Measurements from ENCODE around the gene NEK7.

Gene NEK7

GRCh38 chr1:198245379-198245778 lies 88.6 kb downstream of the NEK7 start:
- H2BK15ac ChIP-seq (ENCODE audit: low read length): no peak overlapping the region
- no peaks in the 10 kb centered on the region for H3K4me1 ChIP-seq (ENCODE audit: control insufficient read depth in 2 of 2, insufficient read depth in 1 of 2, low read depth in 1 of 2, low read length in 2 of 2)
- no peaks in the 10 kb centered on the region for H3K27me3 ChIP-seq (ENCODE audit: control insufficient read depth in 3 of 3, insufficient read depth in 3 of 3, low read depth in 1 of 3, low read length in 3 of 3)
- no peak overlapping the region for H3K18ac ChIP-seq (ENCODE audit: low read length)
- H4K91ac ChIP-seq (ENCODE audit: low read depth, low read length, poor library complexity): no peak overlapping the region
- no peak overlapping the region for H3K4me3 ChIP-seq (ENCODE audit: low read length in 2 of 2)
- no peak overlapping the region for H3K27ac ChIP-seq (replicated peaks; ENCODE audit: low read length)
- H3K4me2 ChIP-seq (ENCODE audit: insufficient read depth, low read length, poor library complexity, severe bottlenecking): no peak overlapping the region
- no peak overlapping the region for H2AFZ ChIP-seq (ENCODE audit: low read length)
- H2AK5ac ChIP-seq (ENCODE audit: low read depth, low read length): no peak overlapping the region
- H3K79me1 ChIP-seq (ENCODE audit: low read depth, low read length): no peaks in the 10 kb centered on the region
- no peak overlapping the region for H3K14ac ChIP-seq (ENCODE audit: low read length)
- H3K23ac ChIP-seq (ENCODE audit: low read depth, low read length, poor library complexity): no peak overlapping the region
- H3K9me3 ChIP-seq (replicated peaks in 1 of 2; ENCODE audit: control insufficient read depth in 2 of 2, insufficient read depth in 1 of 2, low read depth in 1 of 2, low read length in 2 of 2): no peaks in the 10 kb centered on the region
- H2BK120ac ChIP-seq (ENCODE audit: low read depth, low read length): no peak overlapping the region
- no peak overlapping the region for H2BK12ac ChIP-seq (ENCODE audit: low read length)
- WGBS, 2 donors (ENCODE audit: extremely low coverage in 2 of 2, insufficient read length in 2 of 2, insufficient replicate concordance in 1 of 2): no CpG with 5 or more reads among the region's 2 CpGs
- H3K9ac ChIP-seq (ENCODE audit: low read depth, low read length, poor library complexity): no peak overlapping the region
- DNase-seq (ENCODE audit: low spot score): no peak
- H3K36me3 ChIP-seq (replicated peaks in 1 of 2; ENCODE audit: control insufficient read depth in 2 of 2, insufficient read depth in 2 of 2, low read length in 2 of 2): no peaks in the 10 kb centered on the region
- no peak overlapping the region for H3K4ac ChIP-seq (ENCODE audit: low read length)
- H2BK5ac ChIP-seq (ENCODE audit: low read length): no peak overlapping the region
- H4K8ac ChIP-seq (ENCODE audit: low read depth, low read length): no peak overlapping the region

- no CpG with 5 or more reads among the region's 7 CpGs for WGBS, 2 donors (ENCODE audit: extremely low coverage in 2 of 2, insufficient read length in 2 of 2, insufficient replicate concordance in 1 of 2)
- H2BK120ac ChIP-seq (ENCODE audit: low read depth, low read length): no peak overlapping the region
- H3K4me3 ChIP-seq (ENCODE audit: low read length in 2 of 2): no peak overlapping the region
- H3K4me1 ChIP-seq (ENCODE audit: control insufficient read depth in 2 of 2, insufficient read depth in 1 of 2, low read depth in 1 of 2, low read length in 2 of 2): no peaks in the 10 kb centered on the region
- no peak overlapping the region for H2BK12ac ChIP-seq (ENCODE audit: low read length)
- H4K91ac ChIP-seq (ENCODE audit: low read depth, low read length, poor library complexity): no peak overlapping the region
- H3K27me3 ChIP-seq (ENCODE audit: control insufficient read depth in 3 of 3, insufficient read depth in 3 of 3, low read depth in 1 of 3, low read length in 3 of 3): no peaks in the 10 kb centered on the region
- H3K4ac ChIP-seq (ENCODE audit: low read length): no peak overlapping the region
- no peak overlapping the region for H2AFZ ChIP-seq (ENCODE audit: low read length)
- no peak overlapping the region for H3K14ac ChIP-seq (ENCODE audit: low read length)
- H2BK15ac ChIP-seq (ENCODE audit: low read length): no peak overlapping the region
- H3K9me3 ChIP-seq (replicated peaks in 1 of 2; ENCODE audit: control insufficient read depth in 2 of 2, insufficient read depth in 1 of 2, low read depth in 1 of 2, low read length in 2 of 2): no peaks in the 10 kb centered on the region
- no peak overlapping the region for H3K23ac ChIP-seq (ENCODE audit: low read depth, low read length, poor library complexity)
- no peak overlapping the region for H3K4me2 ChIP-seq (ENCODE audit: insufficient read depth, low read length, poor library complexity, severe bottlenecking)
- H3K27ac ChIP-seq (replicated peaks; ENCODE audit: low read length): no peak overlapping the region
- no peaks in the 10 kb centered on the region for H3K36me3 ChIP-seq (replicated peaks in 1 of 2; ENCODE audit: control insufficient read depth in 2 of 2, insufficient read depth in 2 of 2, low read length in 2 of 2)
- no peak overlapping the region for H2AK5ac ChIP-seq (ENCODE audit: low read depth, low read length)
- no peak overlapping the region for H2BK5ac ChIP-seq (ENCODE audit: low read length)
- H3K79me1 ChIP-seq (ENCODE audit: low read depth, low read length): no peaks in the 10 kb centered on the region
- H3K9ac ChIP-seq (ENCODE audit: low read depth, low read length, poor library complexity): no peak overlapping the region
- DNase-seq (ENCODE audit: low spot score): no peak
- no peak overlapping the region for H3K18ac ChIP-seq (ENCODE audit: low read length)
- no peak overlapping the region for H4K8ac ChIP-seq (ENCODE audit: low read depth, low read length)
Observed at GRCh38 chr1:198246337-198246736, 89.5 kb downstream of the NEK7 start.

GRCh38 chr1:198253259-198253658 lies 96.5 kb downstream of the NEK7 start:
- no peaks in the 10 kb centered on the region for H3K79me1 ChIP-seq (ENCODE audit: low read depth, low read length)
- no peak overlapping the region for H3K14ac ChIP-seq (ENCODE audit: low read length)
- H2AK5ac ChIP-seq (ENCODE audit: low read depth, low read length): no peak overlapping the region
- no peak overlapping the region for H4K8ac ChIP-seq (ENCODE audit: low read depth, low read length)
- no peaks in the 10 kb centered on the region for H3K9me3 ChIP-seq (replicated peaks in 1 of 2; ENCODE audit: control insufficient read depth in 2 of 2, insufficient read depth in 1 of 2, low read depth in 1 of 2, low read length in 2 of 2)
- no peak overlapping the region for H3K4ac ChIP-seq (ENCODE audit: low read length)
- H3K27me3 ChIP-seq (ENCODE audit: control insufficient read depth in 3 of 3, insufficient read depth in 3 of 3, low read depth in 1 of 3, low read length in 3 of 3): no peaks in the 10 kb centered on the region
- no peak overlapping the region for H2AFZ ChIP-seq (ENCODE audit: low read length)
- no peak overlapping the region for H3K4me3 ChIP-seq (ENCODE audit: low read length in 2 of 2)
- no peak overlapping the region for H2BK5ac ChIP-seq (ENCODE audit: low read length)
- no peak overlapping the region for H3K4me2 ChIP-seq (ENCODE audit: insufficient read depth, low read length, poor library complexity, severe bottlenecking)
- no peak overlapping the region for H3K23ac ChIP-seq (ENCODE audit: low read depth, low read length, poor library complexity)
- H3K4me1 ChIP-seq (ENCODE audit: control insufficient read depth in 2 of 2, insufficient read depth in 1 of 2, low read depth in 1 of 2, low read length in 2 of 2): peaks cover 0 to 3% of the 10 kb centered on the region in 2 donors
- no peak overlapping the region for H2BK120ac ChIP-seq (ENCODE audit: low read depth, low read length)
- DNase-seq (ENCODE audit: low spot score): no peak
- no peaks in the 10 kb centered on the region for H3K36me3 ChIP-seq (replicated peaks in 1 of 2; ENCODE audit: control insufficient read depth in 2 of 2, insufficient read depth in 2 of 2, low read length in 2 of 2)
- WGBS, 2 donors (ENCODE audit: extremely low coverage in 2 of 2, insufficient read length in 2 of 2, insufficient replicate concordance in 1 of 2): no CpG with 5 or more reads among the region's 4 CpGs
- H2BK12ac ChIP-seq (ENCODE audit: low read length): no peak overlapping the region
- H3K9ac ChIP-seq (ENCODE audit: low read depth, low read length, poor library complexity): no peak overlapping the region
- no peak overlapping the region for H3K27ac ChIP-seq (replicated peaks; ENCODE audit: low read length)
- H2BK15ac ChIP-seq (ENCODE audit: low read length): no peak overlapping the region
- H3K18ac ChIP-seq (ENCODE audit: low read length): no peak overlapping the region
- no peak overlapping the region for H4K91ac ChIP-seq (ENCODE audit: low read depth, low read length, poor library complexity)

GRCh38 chr1:198253668-198254067 lies 96.9 kb downstream of the NEK7 start:
- Histone ChIP-seq H2BK12ac (ENCODE audit: low read length) (no peak overlapping the region), H3K18ac (ENCODE audit: low read length) (no peak overlapping the region), H3K14ac (ENCODE audit: low read length) (no peak overlapping the region), H4K91ac (ENCODE audit: low read depth, low read length, poor library complexity) (no peak overlapping the region), H3K4me1 (ENCODE audit: control insufficient read depth in 2 of 2, insufficient read depth in 1 of 2, low read depth in 1 of 2, low read length in 2 of 2) (peaks cover 0 to 3% of the 10 kb centered on the region in 2 donors), H4K8ac (ENCODE audit: low read depth, low read length) (no peak overlapping the region), H2AK5ac (ENCODE audit: low read depth, low read length) (no peak overlapping the region), H3K27me3 (ENCODE audit: control insufficient read depth in 3 of 3, insufficient read depth in 3 of 3, low read depth in 1 of 3, low read length in 3 of 3) (no peaks in the 10 kb centered on the region), H3K4me2 (ENCODE audit: insufficient read depth, low read length, poor library complexity, severe bottlenecking) (no peak overlapping the region), H3K27ac (replicated peaks; ENCODE audit: low read length) (no peak overlapping the region), H2BK15ac (ENCODE audit: low read length) (no peak overlapping the region), H2BK5ac (ENCODE audit: low read length) (no peak overlapping the region), H3K9me3 (replicated peaks in 1 of 2; ENCODE audit: control insufficient read depth in 2 of 2, insufficient read depth in 1 of 2, low read depth in 1 of 2, low read length in 2 of 2) (no peaks in the 10 kb centered on the region), H2BK120ac (ENCODE audit: low read depth, low read length) (no peak overlapping the region), H3K4me3 (ENCODE audit: low read length in 2 of 2) (no peak overlapping the region), H2AFZ (ENCODE audit: low read length) (no peak overlapping the region), H3K23ac (ENCODE audit: low read depth, low read length, poor library complexity) (no peak overlapping the region), H3K4ac (ENCODE audit: low read length) (no peak overlapping the region), H3K36me3 (replicated peaks in 1 of 2; ENCODE audit: control insufficient read depth in 2 of 2, insufficient read depth in 2 of 2, low read length in 2 of 2) (no peaks in the 10 kb centered on the region), H3K9ac (ENCODE audit: low read depth, low read length, poor library complexity) (no peak overlapping the region), H3K79me1 (ENCODE audit: low read depth, low read length) (no peaks in the 10 kb centered on the region)
- DNase-seq (ENCODE audit: low spot score): no peak
- no CpG with 5 or more reads among the region's 1 CpG for WGBS, 2 donors (ENCODE audit: extremely low coverage in 2 of 2, insufficient read length in 2 of 2, insufficient replicate concordance in 1 of 2)
